ENCODE results near the gene PTPRE. TPM values are rescaled to one million over a fixed set of nuclear protein-coding genes. Genes with fewer than 3 reads are reported as not detected.
A peak's percentile ranks its signal among the peaks of the same experiment; 100 is the strongest.
"Not testable (repeated sequence)": the region's sequence is repeated elsewhere in the genome, so short reads cannot be mapped to it uniquely, and the experiment has no call there.

PTPRE gene
- total RNA-seq, 1 donor = 0.09 TPM

GRCh38 chr10:127982601-127983000, 75.7 kb downstream of the PTPRE start:
- H3K4me3 ChIP-seq (ENCODE audit: low read depth, low read length) = no peak overlapping the region
- no peak for DNase-seq (ENCODE audit: low read depth)
- TF ChIP-seq CTCF (IDR thresholded peaks at IDR 0.05; ENCODE audit: insufficient read depth, low read length) = no peak

GRCh38 chr10:127983344-127984100, 76.6 kb downstream of the PTPRE start:
- no peak overlapping the region for H3K4me3 ChIP-seq (ENCODE audit: low read depth, low read length)
- DNase-seq (ENCODE audit: low read depth) = no peak
- no peak for TF ChIP-seq CTCF (IDR thresholded peaks at IDR 0.05; ENCODE audit: insufficient read depth, low read length)

- no peak overlapping the region for H3K4me3 ChIP-seq (ENCODE audit: low read depth, low read length)
- DNase-seq (ENCODE audit: low read depth) = no peak
- no peak for TF ChIP-seq CTCF (IDR thresholded peaks at IDR 0.05; ENCODE audit: insufficient read depth, low read length)
Measured at GRCh38 chr10:127984945-127985344, 78.0 kb downstream of the PTPRE start.

- no peak for TF ChIP-seq CTCF (IDR thresholded peaks at IDR 0.05; ENCODE audit: insufficient read depth, low read length)
- DNase-seq (ENCODE audit: low read depth) = no peak
- no peak overlapping the region for H3K4me3 ChIP-seq (ENCODE audit: low read depth, low read length)
Measured at GRCh38 chr10:127986531-127987466, 79.9 kb downstream of the PTPRE start.

GRCh38 chr10:127987467-127988380, 80.8 kb downstream of the PTPRE start:
- no peak overlapping the region for H3K4me3 ChIP-seq (ENCODE audit: low read depth, low read length)
- no peak for TF ChIP-seq CTCF (IDR thresholded peaks at IDR 0.05; ENCODE audit: insufficient read depth, low read length)
- no peak for DNase-seq (ENCODE audit: low read depth)

GRCh38 chr10:127989481-127990012, 82.6 kb downstream of the PTPRE start:
- no peak overlapping the region for H3K4me3 ChIP-seq (ENCODE audit: low read depth, low read length)
- peak; percentile 41 for DNase-seq (ENCODE audit: low read depth)
- TF ChIP-seq CTCF (IDR thresholded peaks at IDR 0.05; ENCODE audit: insufficient read depth, low read length) = no peak

GRCh38 chr10:127990132-127990788, 83.4 kb downstream of the PTPRE start:
- H3K4me3 ChIP-seq (ENCODE audit: low read depth, low read length); DNase-seq (ENCODE audit: low read depth): not testable (repeated sequence)

Data from fibroblast of the aortic adventitia (primary cell).